Gastrocnemius medialis (tissue), 4 donors: ENCODE measurements around the gene CELF4.

ENCODE experiments used
- CTCF ChIP-seq, 5 experiments: fragments of 450-650 bp in 3 of 5; fragments of 200-600 bp in 2 of 5; sonication (generic) in 2 of 5; IDR thresholded peaks in 4 of 5; conservative IDR thresholded peaks in 1 of 5; 1 replicate in 4 of 5; 2 replicates in 1 of 5; pipeline ENCODE4 v1.5.1; 2016 to 2019; ENCODE audit warnings: antibody characterized with exemption in 5 of 5, mild to moderate bottlenecking in 3 of 5, moderate library complexity in 3 of 5
- POLR2A ChIP-seq, 2 donors: fragments of 450-650 bp; IDR thresholded peaks; one replicate each; pipeline ENCODE4 v1.6.1; 2017; ENCODE audit warnings: antibody characterized with exemption in 2 of 2, mild to moderate bottlenecking in 2 of 2, moderate library complexity in 2 of 2

- TF ChIP-seq CTCF (IDR thresholded peaks at IDR 0.05 in 4 of 5, conservative IDR thresholded peaks at IDR 0.05 in 1 of 5) (no peak), POLR2A (IDR thresholded peaks at IDR 0.05) (no peak)
Measured at GRCh38 chr18:37566479-37567060, 972 bp upstream of the CELF4 start.
